Skeletal muscle tissue (tissue), 4 donors: ENCODE results near the gene KLHL22. TPM values are rescaled to one million over a fixed set of nuclear protein-coding genes. Genes with fewer than 3 reads are reported as not detected.
"Not testable (repeated sequence)": the region's sequence is repeated elsewhere in the genome, so short reads cannot be mapped to it uniquely, and the experiment has no call there.

ENCODE experiments used
- H3K27ac ChIP-seq: one replicate; pipeline ENCODE4 v1.7.0; 2013; ENCODE audit warnings: mild to moderate bottlenecking, low read depth, low read length, inconsistent platforms
- H3K27me3 ChIP-seq, 3 donors: one replicate each; pipeline ENCODE4 v1.7.0; 2013; ENCODE audit warnings: low read length in 3 of 3; ENCODE audit not compliant: control insufficient read depth in 3 of 3, insufficient read depth in 3 of 3
- H3K36me3 ChIP-seq, 3 donors: one replicate each; pipeline ENCODE4 v1.7.0; 2013; ENCODE audit warnings: low read length in 3 of 3; ENCODE audit not compliant: control insufficient read depth in 3 of 3, insufficient read depth in 3 of 3
- H3K4me1 ChIP-seq, 3 donors: one replicate each; pipeline ENCODE4 v1.7.0; 2013; ENCODE audit warnings: low read length in 3 of 3, mild to moderate bottlenecking in 3 of 3; ENCODE audit not compliant: control insufficient read depth in 3 of 3, insufficient read depth in 3 of 3
- H3K4me3 ChIP-seq, 3 donors: one replicate each; pipeline ENCODE4 v1.7.0; 2013; ENCODE audit warnings: low read length in 3 of 3
- H3K9ac ChIP-seq, 3 donors: one replicate each; pipeline ENCODE4 v1.7.0; 2013; ENCODE audit warnings: low read length in 3 of 3, mild to moderate bottlenecking in 3 of 3, moderate library complexity in 2 of 3, low read depth in 1 of 3
- H3K9me3 ChIP-seq, 3 donors: one replicate each; pipeline ENCODE4 v1.7.0; 2013; ENCODE audit warnings: low read length in 3 of 3; ENCODE audit not compliant: control insufficient read depth in 3 of 3
- total RNA-seq: library from RNA; depleted of rRNA; stranded (reverse); fragments of >200 nt; gene quantifications from one replicate; pipeline ENCODE4 v1.2.3, GENCODE V29; 2014
- donor health status: Osteomylitis.

The KLHL22 gene
- total RNA-seq, 1 donor from 2014 or later, result 35.5 TPM

DNA sequence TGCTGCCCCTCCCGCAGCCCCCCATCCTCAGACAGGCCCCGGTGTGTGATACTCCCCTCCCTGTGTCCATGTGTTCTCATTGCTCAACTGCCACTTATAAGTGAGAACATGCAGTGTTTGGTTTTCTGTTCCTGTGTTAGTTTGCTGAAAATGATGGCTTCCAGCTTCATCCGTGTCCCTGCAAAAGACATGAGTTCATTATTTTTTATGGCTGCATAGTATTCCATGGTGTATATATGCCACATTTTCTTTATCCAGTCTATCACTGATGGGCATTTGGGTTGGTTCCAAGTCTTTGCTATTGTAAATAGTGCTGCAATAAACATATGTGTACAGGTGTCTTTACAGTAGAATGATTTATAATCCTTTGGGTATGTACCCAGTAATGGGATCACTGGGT is 80.4 kb downstream of the KLHL22 start:
- H3K27me3 ChIP-seq, H3K9me3 ChIP-seq, H3K36me3 ChIP-seq, H3K4me3 ChIP-seq, H3K4me1 ChIP-seq, H3K9ac ChIP-seq, H3K27ac ChIP-seq: not testable (repeated sequence)

DNA sequence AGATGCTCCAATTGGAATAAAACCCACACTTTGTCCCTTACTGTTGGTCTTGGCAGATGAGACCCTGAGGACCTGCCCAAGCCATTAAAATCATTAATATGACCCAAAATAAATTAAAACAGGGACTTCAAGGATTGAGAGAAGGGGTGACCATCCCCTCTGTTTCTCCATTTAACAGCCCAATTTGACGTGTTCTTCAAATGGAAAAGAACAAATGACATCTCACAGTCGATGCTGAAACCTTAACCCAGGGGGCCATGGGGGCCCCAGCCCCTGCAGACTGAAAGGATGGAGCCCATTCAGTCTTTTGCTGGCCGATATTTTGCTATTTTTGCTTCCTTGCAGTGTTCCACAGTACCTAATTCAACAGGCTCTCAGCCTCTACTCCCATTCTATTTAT is 81.1 kb downstream of the KLHL22 start:
- Histone ChIP-seq H3K36me3 (no peaks in the 10 kb centered on the region), H3K9me3 (no peaks in the 10 kb centered on the region), H3K27ac (no peak overlapping the region), H3K9ac (no peak overlapping the region), H3K4me3 (no peak overlapping the region), H3K4me1 (peaks cover 3 to 5% (median 4%) of the 10 kb centered on the region in 3 donors), H3K27me3 (no peaks in the 10 kb centered on the region)

DNA sequence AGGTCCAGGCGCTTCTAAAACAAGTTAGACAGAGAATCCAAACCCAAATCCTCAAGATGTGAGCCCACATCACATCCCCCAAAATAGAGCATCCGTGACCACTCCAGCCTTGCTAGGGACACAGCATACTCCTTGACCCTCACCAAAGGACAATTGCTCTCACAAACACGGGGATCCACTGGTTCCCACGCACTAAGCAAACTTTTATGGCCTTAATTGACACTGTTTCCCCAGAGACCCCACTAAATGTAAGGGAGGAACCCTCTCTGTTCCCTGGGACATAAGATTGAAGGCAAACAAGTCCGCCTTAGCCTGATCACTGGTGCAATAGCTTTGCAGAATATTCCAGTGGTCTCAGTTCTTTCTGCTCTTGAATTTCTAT is 81.5 kb downstream of the KLHL22 start:
- H3K27me3 ChIP-seq, result no peaks in the 10 kb centered on the region
- H3K4me1 ChIP-seq, result peaks cover 3 to 5% (median 4%) of the 10 kb centered on the region in 3 donors
- no peak overlapping the region for H3K4me3 ChIP-seq
- no peak overlapping the region for H3K9ac ChIP-seq
- H3K27ac ChIP-seq, result no peak overlapping the region
- no peaks in the 10 kb centered on the region for H3K9me3 ChIP-seq
- H3K36me3 ChIP-seq, result no peaks in the 10 kb centered on the region

DNA sequence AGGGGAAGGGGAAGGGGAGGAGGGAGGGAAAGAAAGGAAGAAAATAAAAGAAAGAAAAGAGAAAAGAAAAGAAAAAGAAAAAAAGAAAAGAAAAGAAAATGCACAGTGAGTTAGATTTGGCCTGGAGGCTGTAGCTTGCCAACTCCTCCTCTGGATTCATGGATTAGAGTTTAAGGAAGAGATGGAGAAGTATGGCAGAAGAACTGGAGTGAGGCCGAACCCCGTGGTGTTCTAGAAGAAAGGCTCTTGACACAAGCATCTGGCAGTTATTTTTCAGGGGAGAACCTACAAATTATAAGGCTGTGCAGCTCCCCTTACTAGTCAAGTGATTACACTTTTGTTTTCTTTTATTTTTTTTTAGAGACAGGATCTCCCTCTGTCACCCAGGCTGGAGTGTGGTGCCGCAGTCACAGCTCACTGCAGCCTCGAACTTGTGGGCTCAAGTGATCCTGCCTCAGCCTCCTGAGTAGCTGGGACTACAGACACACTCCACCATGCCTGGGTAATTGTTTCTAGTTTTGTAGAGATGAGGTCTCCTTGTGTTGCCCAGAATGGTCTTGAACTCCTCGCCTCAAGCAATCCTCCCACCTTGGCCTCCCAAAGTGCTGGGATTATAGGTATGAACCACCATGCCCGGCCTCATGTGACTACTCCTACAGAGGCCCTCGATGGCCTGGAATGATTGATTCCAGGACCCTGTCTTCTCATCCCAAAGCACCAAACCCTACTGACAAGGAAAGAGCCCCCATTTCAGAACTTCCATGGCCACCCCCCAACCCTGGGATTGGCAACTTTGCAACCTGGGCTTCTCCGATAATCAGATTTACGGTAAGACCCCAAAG is 82.2 kb downstream of the KLHL22 start:
- Histone ChIP-seq H3K4me3 (no peak overlapping the region), H3K4me1 (peaks cover 2 to 3% (median 3%) of the 10 kb centered on the region in 3 donors), H3K27ac (no peak overlapping the region), H3K9me3 (no peaks in the 10 kb centered on the region), H3K9ac (no peak overlapping the region), H3K27me3 (no peaks in the 10 kb centered on the region), H3K36me3 (no peaks in the 10 kb centered on the region)

DNA sequence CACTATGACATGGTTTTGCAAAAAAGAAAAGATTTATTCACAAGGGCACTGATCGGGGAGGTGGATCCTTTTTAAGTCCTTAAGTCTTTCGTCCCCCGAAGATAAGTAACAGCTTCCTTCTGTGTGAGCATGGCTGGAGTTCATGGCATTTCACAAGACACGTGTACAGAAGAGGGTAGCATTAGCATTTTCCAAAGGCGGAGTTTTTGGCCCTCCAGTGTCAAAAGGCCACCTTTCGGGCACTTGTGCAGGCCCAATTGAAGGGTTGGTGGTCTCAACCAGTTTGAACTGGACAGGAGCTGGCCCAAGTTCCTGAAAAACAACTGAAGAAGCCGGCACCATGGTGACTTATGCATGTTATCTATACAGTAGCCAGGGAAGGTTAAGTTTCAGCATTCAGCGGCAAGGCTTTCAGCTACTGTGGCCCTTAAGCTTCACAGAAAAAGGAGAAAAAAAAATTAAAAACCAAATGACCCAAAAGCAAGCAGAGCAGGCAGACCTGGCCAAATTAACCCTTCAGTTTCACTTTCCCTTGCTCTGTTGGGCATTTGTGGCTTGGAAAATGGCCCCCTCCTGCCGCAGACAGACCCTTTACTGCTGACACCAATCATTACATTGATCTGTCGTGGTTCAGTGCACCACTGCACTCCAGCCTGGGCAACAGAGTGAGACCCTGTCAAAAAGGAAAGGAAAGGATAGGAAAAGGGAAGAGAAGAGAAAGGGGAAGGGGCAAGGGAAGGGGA is 83.0 kb downstream of the KLHL22 start:
- Histone ChIP-seq H3K9me3 (no peaks in the 10 kb centered on the region), H3K27me3 (no peaks in the 10 kb centered on the region), H3K9ac (no peak overlapping the region), H3K4me1 (no peaks in the 10 kb centered on the region), H3K36me3 (peaks cover 0 to 2% (median 0%) of the 10 kb centered on the region in 3 donors), H3K27ac (no peak overlapping the region), H3K4me3 (no peak overlapping the region)

DNA sequence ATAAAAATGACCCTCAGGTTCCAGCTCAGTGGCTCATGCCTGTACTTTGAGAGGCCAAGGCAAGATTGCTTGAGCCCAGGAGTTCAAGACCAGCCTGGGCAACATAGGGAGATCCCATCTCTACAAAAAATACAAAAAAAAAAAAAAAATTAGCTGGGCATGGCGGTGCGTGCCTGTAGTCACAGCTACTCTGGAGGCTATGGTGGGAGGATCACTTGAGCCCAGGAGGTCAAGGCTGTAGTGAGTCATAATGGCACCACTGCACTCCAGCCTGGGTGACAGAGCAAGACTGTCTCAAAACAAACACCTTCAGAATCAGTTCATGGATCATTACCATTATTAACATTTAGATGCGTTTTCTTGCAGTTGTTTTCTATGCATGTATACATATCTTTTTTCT is 86.2 kb downstream of the KLHL22 start:
- H3K4me1 ChIP-seq, H3K4me3 ChIP-seq, H3K27ac ChIP-seq, H3K9ac ChIP-seq, H3K9me3 ChIP-seq, H3K27me3 ChIP-seq: not testable (repeated sequence)
- peaks cover 18 to 19% (median 18%) of the 10 kb centered on the region in 3 donors for H3K36me3 ChIP-seq

DNA sequence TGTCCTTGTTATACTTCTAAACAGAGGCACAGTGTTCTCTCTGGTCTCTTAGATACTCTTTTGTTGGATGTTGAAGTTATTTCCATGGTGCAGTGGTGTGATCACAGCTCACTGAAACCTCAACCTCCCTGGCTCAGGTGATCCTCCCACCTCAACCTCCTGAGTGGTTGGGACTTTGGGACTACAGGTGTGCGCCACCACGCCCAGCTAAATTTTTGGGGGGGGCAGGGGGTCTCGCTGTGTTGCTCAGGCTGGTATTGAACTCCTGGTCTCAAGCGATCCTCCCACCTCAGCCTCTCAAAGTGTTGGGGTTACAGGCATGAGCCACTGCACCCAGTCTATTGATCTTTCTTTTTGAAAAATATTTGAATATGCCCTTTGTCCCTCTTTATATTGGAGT is 86.7 kb downstream of the KLHL22 start:
- no peak overlapping the region for H3K9ac ChIP-seq
- no peak overlapping the region for H3K27ac ChIP-seq
- H3K4me1 ChIP-seq, result no peaks in the 10 kb centered on the region
- H3K4me3 ChIP-seq, result no peak overlapping the region
- H3K36me3 ChIP-seq, result peaks cover 18 to 20% (median 19%) of the 10 kb centered on the region in 3 donors
- H3K27me3 ChIP-seq, result no peaks in the 10 kb centered on the region
- no peaks in the 10 kb centered on the region for H3K9me3 ChIP-seq

DNA sequence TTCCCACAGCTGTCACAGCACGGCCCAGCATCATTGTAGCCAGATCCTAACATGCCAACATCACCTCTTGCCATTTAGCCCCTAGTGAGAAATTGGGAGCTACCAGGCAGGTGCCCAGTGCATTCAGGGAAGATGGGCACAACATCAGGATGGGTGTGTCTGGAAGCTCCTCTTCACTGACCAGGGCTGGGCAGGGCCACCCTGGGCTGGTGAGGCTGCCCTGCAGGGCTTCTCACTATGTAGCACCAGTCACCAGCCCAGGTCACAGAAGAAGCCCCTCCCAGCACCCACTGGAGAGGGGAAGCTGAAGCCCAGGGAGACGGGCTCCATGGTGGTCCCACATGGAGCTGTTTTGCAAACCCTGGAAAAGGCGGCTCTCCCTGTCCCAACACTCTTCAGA is 87.8 kb downstream of the KLHL22 start:
- peaks cover 18 to 27% (median 23%) of the 10 kb centered on the region in 3 donors for H3K36me3 ChIP-seq

DNA sequence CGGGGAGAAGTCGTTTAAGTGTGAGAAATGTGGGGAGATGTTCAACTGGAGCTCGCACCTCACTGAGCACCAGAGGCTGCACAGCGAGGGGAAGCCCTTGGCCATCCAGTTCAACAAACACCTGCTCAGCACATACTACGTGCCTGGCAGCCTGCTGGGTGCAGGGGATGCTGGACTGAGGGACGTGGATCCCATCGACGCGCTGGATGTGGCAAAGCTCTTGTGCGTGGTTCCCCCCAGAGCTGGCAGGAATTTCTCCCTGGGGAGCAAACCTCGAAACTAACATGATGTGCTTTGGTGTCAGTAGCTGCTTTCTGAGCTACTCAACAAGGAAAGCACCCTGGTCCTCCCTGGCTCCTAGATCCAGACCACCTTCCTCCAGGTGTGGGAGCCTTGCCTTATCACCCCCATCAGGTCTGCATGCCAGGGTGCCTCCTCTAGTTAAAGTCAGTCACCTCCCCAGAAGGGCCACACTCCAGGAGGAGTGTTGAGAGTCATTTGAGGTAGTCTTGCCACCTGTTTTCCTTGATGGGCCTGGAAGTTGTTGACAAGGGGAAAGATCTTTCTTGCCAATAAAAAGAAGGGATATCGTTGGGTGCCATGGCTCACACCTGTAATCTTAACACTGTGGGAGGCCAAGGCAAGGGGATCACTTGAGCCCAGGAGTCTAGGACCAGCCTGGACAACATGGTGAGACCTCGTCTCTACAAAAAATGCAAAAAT is 88.7 kb downstream of the KLHL22 start:
- H3K27me3 ChIP-seq, result no peaks in the 10 kb centered on the region
- peaks cover 18 to 31% (median 23%) of the 10 kb centered on the region in 3 donors for H3K36me3 ChIP-seq
- H3K4me3 ChIP-seq, result no peak overlapping the region
- H3K27ac ChIP-seq, result no peak overlapping the region
- no peak overlapping the region for H3K9ac ChIP-seq
- H3K9me3 ChIP-seq, result no peaks in the 10 kb centered on the region
- no peaks in the 10 kb centered on the region for H3K4me1 ChIP-seq

More for the DNA sequence above, 87.8 kb downstream of the KLHL22 start:
- Histone ChIP-seq H3K27me3 (no peaks in the 10 kb centered on the region), H3K4me3 (no peak overlapping the region), H3K9me3 (no peaks in the 10 kb centered on the region), H3K27ac (no peak overlapping the region), H3K4me1 (no peaks in the 10 kb centered on the region), H3K9ac (no peak overlapping the region)
